Activated CD8-positive, alpha-beta memory T cell treated with anti-CD3 and anti-CD28 coated beads, Interleukin-2, amount 50 U/mL, for 1 hour (primary cell): ENCODE data around the gene SLC10A7.

ENCODE experiments used
- DNase-seq: peaks from one replicate; pipeline ENCODE4 v3.0.0-alpha.2; 2020; ENCODE audit errors: extremely low read depth

The SLC10A7 gene

DNA sequence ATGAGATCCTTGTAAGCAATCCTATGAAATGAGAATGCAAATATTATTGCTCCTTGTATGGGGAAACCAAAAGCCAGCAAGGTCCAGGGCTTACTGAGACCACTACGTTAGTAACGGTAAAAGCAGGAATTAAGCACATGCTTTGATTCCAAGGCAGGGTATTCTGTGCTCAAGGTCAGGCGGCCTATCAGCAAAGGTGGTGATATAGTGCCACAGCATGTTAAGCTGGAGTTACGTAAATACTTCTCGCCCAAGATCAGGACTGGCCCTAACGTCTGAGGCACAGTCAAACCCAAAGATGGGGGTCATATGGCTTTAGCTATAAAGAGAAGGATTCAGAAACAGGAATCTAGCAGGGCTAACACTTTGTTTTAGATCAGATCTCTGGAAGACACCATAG is 27.6 kb downstream of the SLC10A7 start:
- DNase-seq = no peak

DNA sequence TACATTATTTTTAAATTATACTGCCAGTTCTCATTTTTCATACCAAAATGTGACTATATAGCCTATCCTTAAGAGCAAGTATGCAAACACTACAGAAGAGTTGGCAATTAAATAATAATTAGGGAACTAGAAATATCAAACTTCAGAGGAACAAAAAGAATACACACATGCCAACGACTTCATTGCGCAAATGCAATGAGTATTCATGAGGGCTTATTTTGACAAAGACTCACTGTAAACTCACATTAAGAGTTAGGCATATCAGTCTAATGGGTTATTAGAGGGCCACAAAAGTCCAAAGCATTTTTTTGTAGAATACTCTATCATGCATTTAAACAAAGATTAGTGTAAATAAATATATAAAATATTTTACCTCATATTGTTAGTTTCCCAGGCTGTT is 31.6 kb downstream of the SLC10A7 start:
- DNase-seq = no peak

DNA sequence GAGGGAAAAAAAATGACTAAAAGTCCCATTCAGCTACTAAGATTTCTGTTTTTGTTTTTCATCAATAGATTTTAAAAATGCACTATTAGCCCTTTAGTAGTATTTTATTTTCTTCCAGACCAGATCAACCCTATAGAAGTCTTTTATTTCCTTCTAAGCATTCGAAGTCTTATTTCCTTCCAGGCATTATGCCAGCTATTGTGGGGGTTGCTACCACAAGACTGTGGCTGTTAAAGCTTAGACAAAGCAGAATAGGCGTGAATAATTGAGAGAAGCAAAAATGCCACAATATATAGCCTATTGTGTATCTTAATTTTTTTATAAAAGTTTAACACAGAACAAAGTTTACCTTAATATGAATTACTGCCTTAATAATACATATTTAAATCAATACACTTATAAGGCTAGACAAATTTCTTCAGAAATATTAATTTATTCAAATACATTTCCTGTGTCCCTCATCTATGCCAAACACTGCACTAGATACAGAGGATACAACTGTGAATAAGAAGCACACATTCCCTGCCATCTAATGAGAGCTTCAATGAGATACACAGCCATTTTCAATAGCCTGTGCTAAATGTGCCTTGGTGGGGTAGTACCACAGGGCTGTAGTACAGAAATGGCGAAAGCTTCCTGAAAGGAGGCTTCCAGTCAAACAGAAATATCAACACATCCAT is 33.1 kb downstream of the SLC10A7 start:
- DNase-seq = no peak

DNA sequence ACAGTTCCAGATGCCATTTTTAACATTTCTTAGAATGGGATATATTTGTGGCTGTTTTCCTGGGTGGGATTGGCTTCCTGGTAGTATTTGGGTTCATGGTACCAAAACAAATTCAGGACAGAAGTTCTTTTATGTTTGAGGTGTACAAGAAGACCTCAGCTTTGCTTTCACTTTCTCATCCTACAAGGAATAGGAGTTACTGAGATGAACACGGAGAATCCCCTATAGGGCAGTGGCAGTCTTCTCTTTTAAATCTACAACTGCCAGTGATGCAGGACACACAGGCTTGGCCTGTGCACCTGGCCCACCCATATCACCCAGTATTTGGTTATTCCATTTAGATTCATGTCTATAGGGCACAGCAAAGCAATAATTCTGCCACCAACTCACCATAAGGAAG is 35.2 kb downstream of the SLC10A7 start:
- DNase-seq = no peak

DNA sequence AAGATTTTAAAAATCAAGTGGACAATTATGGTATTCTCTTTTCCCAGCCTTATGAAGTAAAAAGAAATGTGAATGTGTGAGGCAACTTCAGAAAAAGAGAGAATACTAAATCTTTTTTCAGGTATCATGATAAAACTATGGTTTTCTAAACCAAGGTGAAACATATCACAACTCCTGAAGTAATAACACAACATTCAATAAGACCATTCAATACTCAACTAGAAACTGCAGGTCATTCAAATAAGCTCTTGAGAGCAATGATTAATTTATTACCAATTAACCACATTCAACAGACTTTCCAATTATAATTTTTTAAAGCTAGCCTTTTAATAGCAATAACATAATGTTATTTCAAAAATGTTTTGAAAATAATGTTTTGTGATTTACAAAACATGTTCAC is 35.8 kb downstream of the SLC10A7 start:
- DNase-seq = no peak

DNA sequence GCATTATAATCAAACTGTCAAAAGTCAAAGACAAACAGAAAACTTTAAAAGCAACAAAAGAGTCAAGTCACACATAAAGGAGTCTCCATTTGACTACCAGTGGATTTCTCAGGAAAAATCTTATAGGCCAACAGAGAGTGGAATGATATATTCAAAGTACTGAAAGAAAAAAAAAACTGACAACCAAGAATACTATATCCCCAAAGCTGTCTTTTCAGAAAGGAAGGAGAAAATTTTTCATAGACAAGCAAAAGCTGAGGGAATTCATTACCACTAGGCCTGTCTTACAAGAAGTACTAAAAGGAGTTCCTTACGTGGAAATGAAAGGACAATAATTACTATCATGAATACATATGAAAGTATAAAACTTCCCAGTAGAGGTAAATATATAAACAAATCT is 39.0 kb downstream of the SLC10A7 start:
- no peak for DNase-seq

DNA sequence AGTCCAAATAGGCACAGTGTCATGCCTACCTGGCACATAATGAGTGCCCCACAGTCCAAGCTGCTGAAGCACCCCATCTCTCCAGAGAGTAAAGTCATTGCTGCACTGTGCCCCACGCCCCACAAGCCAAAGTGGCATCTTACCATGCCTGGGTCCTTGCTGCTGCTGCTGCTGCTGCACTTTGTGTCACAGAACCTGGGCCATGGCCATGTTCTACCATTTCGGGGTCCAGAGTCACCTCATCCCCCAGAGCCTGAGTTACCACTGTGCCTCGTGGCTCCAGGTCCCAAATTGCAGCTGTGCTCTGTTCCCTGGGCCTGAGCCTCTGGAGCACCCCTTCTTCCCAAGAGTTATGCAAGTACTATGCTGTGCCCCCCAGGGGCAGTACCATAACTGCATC is 40.5 kb downstream of the SLC10A7 start:
- no peak for DNase-seq

DNA sequence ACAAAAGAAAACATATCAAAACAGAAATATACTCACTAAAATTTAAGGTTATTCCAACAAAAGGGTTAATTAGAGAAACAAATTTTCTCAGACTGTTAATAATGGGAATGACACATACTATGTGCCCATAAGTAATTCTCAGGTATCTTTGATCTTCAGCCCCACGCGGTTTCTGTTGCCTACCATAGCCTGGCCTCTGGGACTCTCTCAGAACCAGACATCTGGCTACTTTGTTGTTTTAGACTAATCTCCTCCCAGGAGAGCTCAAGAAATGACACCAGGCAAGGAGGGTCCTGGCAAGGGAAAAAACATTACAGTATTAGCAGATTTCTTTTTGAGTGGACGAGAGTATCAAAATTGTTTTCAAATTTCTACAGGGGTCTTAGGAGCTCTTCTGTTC is 43.7 kb downstream of the SLC10A7 start:
- no peak for DNase-seq

DNA sequence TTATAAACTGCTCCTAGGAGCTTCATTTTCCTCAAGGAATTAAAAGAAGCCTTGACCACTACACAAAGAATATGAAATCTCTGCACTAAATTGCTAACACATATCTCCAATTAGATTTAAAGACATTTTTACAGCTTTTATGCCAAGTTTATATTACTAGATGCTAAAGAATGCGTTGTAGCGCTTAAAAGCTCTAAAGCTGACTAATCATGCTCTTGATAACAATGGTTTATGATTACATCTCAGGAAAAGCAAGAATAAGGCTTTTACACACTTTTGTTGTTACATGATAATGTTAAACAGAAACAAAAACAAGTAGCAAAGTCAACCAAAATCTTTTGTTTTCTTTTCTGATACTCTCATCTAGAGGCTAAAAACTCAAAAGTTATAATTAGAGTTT is 44.7 kb downstream of the SLC10A7 start:
- no peak for DNase-seq

DNA sequence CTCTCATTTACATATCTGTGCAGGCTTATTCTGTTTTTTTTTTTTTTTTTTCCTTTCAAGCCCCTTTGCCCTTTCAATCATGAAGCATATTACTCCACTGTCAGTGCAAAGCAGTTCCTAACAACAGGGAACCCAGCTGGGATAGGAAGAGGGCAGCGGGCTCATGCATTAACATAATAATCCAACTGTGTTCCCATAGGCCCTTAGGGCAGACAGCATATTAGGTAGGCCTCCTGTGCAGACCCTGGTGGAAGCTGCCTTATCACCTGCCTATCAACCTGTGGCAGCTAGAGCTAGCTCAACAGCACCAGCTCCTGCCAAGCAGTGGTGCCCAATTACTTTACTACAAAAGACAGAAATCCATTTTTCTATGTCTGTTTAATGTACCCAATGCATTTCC is 49.3 kb downstream of the SLC10A7 start:
- no peak for DNase-seq

DNA sequence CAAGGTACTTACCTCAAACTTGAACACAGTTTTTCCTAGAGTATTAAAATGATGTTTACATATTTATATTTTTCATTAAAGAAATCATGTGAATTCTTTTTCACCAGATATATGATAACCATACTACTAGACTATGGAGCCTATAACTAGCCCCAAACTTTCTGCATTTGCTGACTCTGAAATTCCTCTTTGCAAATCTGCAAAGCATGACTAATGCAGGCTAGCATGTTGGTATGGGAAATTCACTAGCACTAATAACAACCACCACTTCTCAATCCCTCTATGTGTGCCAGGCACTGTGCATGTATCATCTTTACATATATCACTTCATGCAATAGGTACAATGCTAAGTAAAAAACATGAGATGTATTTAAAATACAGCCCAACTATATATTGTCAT is 51.1 kb downstream of the SLC10A7 start:
- no peak for DNase-seq

DNA sequence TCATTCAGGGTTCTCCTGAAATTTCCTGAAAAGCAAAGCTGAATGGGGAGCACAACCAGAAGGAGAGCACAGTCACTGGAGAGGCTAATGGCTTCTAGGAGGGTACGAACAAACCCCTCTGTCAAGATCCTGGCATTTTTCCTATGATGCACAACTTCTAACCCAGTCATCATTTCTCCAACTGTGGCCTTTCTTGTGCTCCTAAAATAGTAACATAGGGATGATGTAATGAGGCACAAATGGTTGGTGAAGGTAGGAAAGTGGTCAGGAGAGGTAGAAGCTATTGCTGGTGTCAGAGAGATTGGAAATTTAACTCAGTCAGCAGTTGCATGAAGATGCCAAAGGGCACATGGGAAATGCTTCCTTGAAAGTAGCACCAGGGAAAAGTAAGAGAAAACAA is 52.7 kb downstream of the SLC10A7 start:
- no peak for DNase-seq

DNA sequence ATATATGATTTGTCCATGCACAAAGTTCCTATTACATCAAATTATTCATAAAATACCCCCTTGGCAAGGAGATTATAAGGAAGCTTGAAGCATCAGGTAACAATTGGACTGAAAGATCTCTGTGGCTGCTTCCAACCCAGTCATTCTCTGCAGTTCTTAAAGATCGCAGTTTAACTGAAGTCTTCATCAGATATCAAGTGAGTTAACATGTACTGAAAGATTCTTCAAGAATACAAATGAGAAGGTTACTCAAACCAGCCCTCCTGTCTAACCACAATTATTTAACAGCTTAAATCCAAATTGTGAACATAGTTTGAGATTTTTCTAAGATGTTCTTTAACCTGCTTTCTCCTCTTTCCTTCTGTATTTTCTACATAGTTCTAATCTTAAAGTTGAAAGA is 56.1 kb downstream of the SLC10A7 start:
- no peak for DNase-seq

DNA sequence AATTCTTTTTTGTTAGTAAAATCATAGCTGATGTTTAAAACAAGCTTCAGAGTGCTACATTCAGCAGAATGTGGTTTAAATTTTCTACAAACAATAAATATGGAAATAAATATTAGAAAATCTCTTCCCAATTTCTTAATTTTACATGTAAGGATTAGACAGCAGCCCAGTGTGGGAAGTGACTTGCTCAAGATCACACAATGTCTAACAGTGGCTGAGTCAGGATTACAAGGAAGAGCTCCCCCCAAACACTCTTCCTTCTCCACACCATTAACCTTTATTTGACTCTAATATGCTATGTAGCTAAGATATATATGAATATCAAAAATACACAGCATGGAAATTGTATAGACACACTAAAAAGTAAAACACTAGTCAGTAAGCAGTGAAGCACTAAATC is 59.5 kb downstream of the SLC10A7 start:
- DNase-seq = no peak

DNA sequence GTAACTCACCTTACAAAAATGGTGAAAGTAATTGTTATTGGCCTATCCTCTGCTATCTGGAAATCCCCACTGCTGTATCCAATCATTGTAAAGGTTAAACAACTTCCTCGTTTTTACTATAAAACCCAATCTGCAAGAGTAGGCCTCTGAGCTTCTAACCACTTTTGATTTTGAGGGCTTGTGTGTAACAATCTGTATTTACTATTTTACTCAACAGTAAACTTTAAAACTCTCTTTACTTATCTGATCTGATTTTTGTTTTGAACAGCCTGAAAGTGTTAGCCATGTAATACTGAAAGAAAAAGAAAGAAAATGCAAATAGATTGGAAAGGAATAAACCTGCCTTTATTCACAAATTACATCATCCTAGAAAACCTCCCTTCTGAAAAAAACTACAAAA is 63.1 kb downstream of the SLC10A7 start:
- no peak for DNase-seq

DNA sequence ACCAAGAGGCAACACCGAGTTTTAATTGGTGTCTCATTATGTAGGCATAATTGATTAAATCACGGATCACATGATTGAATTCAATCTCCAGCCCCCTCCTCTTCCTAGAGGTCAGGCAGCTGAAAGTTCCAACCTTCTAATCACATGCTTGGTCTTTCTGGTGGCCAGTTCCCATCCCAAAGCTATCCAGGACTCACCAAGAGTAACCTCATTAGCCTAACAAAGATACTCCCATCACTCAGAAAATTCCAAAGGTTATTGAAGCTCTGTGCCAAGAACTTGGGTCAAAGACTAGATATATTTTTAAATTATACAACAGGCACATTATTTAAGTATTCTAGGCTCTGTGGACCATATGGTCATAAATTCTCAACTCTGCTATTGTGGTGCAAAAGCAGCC is 65.1 kb downstream of the SLC10A7 start:
- no peak for DNase-seq

DNA sequence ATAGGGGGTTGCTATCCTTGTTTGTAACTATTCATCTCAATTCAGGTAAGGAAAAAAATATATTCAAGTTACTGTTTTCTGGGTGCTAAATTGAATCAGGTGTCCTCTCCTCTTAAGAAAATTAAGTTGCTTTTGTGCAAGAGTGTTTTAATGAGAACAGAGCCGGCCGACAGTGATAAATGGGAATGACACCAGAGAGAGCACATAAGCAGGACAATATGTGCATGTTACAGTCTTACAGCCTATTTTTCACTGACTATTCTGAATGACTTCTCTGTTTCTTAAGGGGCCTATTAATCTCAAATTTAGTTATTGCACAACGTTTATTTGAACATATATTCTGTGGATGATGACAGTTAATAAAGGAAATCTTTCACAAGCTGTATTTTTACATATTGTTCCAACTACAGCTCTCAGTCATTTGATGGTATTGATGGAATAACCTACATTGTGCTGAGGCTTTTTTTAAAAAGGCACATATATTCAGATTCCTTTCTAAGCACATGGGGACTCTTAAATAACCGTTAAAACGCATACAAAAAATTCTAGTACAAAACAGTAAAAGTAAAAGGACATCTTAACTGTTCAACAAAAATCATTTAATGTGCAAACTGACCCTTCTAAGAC is 68.4 kb downstream of the SLC10A7 start:
- no peak for DNase-seq

DNA sequence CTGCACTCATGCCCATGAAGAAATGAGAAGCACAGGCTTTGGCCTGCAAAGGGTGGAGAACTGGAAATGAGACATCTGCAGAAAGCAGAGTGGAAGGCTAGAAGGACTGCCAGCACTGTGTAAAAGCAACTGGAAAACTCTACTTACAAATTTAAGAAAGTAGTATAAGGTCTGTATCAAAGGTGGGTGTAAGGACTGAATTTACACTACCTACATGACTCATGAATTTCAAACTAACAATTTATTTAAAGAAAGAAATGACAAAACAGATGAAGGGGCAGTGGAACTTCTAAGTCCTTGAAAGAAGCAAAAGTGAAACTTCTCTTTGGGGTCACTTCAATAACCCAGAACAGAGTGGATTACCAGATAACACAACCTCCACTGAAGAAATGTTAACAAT is 71.2 kb downstream of the SLC10A7 start:
- DNase-seq = no peak

DNA sequence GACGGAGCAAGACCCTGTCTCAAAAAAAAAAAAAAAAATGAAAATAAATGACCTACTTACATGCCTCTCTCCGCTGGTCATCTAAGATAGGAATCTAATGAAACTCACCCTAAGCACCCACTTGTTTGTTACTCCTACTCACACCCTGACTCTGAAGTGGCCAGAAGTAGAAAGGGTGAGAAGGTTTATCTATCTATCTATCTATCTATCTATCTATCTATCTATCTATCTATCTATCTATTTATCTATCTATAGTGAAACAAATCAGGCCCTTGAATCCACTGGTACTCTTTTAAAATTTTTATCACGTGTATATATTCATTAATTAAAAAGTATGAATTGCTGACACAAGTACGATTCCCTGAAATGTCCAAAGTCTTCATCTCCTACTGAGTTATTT is 75.2 kb downstream of the SLC10A7 start:
- DNase-seq = no peak

DNA sequence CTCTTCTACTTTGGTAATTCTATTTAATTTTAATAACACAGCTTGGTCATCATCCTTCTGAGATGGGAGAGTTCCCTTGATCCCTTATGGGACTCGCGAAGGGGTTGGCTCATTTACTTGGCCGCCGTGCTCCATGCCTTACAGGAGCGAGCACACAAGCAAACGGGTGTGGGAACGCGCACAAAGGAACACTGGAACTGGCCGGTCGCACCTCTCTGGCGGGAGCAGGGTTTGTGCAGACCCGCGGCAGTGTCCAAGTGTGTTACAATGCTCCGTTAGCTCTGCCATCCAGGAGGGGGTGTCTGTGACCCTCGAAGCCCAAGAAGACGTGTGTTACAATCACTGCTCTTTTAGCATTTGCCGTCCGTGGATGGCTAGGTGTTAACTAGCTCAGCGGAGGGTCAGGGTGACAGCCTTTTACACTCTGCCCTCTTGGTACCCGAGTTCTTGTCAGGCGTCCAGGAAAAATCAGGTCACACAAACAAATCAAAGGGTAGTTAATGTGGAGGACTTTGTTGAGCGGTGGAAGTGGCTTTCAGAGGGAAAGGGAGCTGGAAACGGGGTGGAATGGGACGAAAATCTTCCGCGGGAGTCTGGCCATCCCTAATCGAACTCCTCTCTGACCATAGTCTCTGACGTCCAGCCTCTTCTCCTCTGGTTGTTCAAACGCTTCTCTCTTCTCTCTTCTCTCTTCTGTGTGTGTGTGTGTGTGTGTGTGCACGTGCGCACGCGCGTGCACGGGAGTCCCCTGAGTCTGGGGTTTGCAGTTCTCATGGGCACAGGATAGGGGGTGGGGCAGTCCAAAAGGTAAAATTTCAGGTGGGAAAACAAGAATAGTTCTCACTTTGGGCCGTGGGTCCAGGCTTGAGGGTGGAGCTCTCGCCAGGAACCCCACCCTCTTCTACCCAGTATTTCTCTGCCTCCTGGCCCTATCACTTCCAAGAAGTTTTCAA is 76.3 kb downstream of the SLC10A7 start:
- no peak for DNase-seq

DNA sequence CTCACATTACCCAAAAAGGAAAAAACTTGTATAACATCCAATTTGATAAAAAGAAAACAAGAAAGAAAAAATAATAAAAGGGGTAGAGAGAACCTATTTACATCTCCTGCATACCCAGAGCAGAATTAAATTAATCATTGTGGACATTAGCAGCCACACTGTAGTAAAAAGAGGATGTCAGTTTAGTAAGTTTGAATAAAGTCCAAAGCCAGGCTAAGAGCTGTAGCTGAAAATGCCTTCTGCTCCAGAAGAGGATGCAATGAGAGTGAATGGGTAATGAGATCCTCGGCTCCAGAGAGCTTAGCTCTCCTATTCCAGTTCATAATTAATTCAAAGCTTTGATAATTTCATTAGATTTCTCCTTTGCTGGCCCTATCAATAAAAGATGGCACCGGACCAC is 78.2 kb downstream of the SLC10A7 start:
- no peak for DNase-seq

DNA sequence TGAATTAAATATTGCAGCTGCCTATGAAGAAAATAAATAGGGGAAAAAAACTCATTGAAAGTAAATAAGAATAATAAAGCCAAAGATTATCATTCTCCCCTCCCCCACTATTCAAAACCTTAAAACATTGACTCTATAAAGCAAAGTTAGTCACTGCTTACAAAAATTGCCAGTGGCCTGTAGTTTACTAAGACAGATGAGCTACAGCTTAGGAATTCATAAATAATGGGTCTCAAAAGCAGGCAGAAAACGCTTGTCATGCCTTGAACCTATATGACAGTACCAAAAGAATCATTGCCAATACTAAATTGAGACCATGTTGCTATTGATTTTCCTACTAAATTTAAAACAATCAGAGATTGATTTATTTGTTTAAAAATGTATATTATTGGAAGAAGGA is 78.9 kb downstream of the SLC10A7 start:
- no peak for DNase-seq

DNA sequence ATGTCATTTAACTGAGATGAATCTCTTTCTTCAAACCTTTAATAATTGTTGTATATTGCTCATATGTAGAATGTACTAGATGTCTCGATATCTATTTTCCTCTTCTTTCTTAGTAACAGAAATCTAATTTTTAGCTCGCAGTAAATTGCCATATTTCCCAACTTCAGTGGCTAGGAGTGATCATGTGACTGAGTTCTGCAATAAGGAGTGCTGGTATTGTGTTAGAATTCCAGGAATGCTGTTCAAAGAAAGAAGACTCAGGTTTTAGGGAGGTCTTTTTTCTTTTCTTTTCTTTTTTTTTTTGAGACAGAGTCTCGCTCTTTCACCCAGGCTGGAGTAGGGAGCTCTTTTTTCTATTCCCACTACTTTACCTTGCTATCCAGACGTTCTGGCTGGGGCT is 81.7 kb downstream of the SLC10A7 start:
- no peak for DNase-seq
